Measurements from ENCODE around the gene SMIM24. TPM values are rescaled to one million over a fixed set of nuclear protein-coding genes. Genes with fewer than 3 reads are reported as not detected.
"Not testable (repeated sequence)": the region's sequence is repeated elsewhere in the genome, so short reads cannot be mapped to it uniquely, and the experiment has no call there.

The SMIM24 gene
- total RNA-seq = 1 to 10 TPM in 4 of 7 donors, not detected in 3; 1.2 to 3.0 (median 2.0) TPM
- 1 to 10 TPM in 1 of 3 donors, under 1 TPM in 2; 0.63 to 1.7 (median 0.80) TPM for polyA plus RNA-seq
- long read RNA-seq, donor 1, partial matches to known transcripts = 0 of 2 reads
- long read RNA-seq, donor 1, other reads (novel, unspliced or antisense) = 0 of 2 reads
- long read RNA-seq, donor 2, partial matches to known transcripts = 0 of 1 reads
- long read RNA-seq, donor 2, other reads (novel, unspliced or antisense) = 0 of 1 reads

GRCh38 chr19:3480383-3481091 is at the start of gene SMIM24:
Gene SMIM24 (minus strand): TSS chr19:3480525. CDS start chr19:3480463, 62 bp downstream.
- DNase-seq = no peak

DNA sequence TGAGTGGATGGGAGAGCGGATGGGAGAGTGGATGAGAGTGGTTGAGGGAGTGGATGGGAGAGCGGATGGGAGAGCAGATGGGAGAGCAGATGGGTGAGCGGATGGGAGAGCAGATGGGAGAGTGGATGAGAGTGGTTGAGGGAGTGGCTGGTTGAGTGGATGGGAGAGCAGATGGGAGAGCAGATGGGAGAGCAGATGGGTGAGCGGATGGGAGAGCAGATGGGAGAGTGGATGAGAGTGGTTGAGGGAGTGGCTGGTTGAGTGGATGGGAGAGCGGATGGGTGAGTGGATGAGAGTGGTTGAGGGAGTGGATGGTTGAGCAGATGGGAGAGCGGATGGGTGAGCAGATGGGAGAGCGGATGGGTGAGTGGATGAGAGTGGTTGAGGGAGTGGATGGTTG is 49.0 kb upstream of the SMIM24 start:
- intact Hi-C loops (cut with DNase I; ENCODE audit: low total_unique reads); H3K4me1 ChIP-seq; H3K27ac ChIP-seq; H3K4me3 ChIP-seq; H3K9me3 ChIP-seq; H3K27me3 ChIP-seq (replicated peaks in 1 of 7); DNase-seq: not testable (repeated sequence)
- WGBS, 5 donors = 94 to 99% (median 99%) methylated on average over 7 of the region's 7 CpGs
- H3K36me3 ChIP-seq = peaks cover 10 to 84% (median 72%) of the 10 kb centered on the region in 6 donors

More at GRCh38 chr19:3480383-3481091, at the start of gene SMIM24:
- Histone ChIP-seq H3K27ac (no peak within 1 kb of the TSS), H3K4me1 (peaks cover 0 to 16% (median 7%) of the 10 kb centered on the region in 6 donors), H3K4me3 (no peak within 1 kb of the TSS), H3K27me3 (replicated peaks in 1 of 7) (peaks cover 0 to 72% (median 28%) of the 10 kb centered on the region in 7 donors), H3K9me3 (no peaks in the 10 kb centered on the region), H3K36me3 (no peaks in the 10 kb centered on the region)
- 59 to 85% (median 73%) methylated on average over 16 to 27 of the region's 27 CpGs for WGBS, 5 donors
- intact Hi-C loops (cut with DNase I; ENCODE audit: low total_unique reads) = loop anchor here (5.0 kb wide), 1 partner anchor 148 kb away; no protein-coding TSS in a partner anchor
- no peak for TF ChIP-seq POLR2A (IDR thresholded peaks at IDR 0.05)
- TF ChIP-seq POLR2AphosphoS5 (IDR thresholded peaks at IDR 0.05) = no peak
- TF ChIP-seq CTCF (IDR thresholded peaks at IDR 0.05 in 8 of 11, conservative IDR thresholded peaks at IDR 0.05 in 3 of 11) = no peak

- peaks cover 10 to 84% (median 72%) of the 10 kb centered on the region in 6 donors for H3K36me3 ChIP-seq
- intact Hi-C loops (cut with DNase I; ENCODE audit: low total_unique reads) = no loop called here
- TF ChIP-seq POLR2A (IDR thresholded peaks at IDR 0.05) (no peak), POLR2AphosphoS5 (IDR thresholded peaks at IDR 0.05) (no peak), CTCF (IDR thresholded peaks at IDR 0.05 in 8 of 11, conservative IDR thresholded peaks at IDR 0.05 in 3 of 11) (no peak)
Observed at GRCh38 chr19:3528539-3529211, 48.4 kb upstream of the SMIM24 start.

DNA sequence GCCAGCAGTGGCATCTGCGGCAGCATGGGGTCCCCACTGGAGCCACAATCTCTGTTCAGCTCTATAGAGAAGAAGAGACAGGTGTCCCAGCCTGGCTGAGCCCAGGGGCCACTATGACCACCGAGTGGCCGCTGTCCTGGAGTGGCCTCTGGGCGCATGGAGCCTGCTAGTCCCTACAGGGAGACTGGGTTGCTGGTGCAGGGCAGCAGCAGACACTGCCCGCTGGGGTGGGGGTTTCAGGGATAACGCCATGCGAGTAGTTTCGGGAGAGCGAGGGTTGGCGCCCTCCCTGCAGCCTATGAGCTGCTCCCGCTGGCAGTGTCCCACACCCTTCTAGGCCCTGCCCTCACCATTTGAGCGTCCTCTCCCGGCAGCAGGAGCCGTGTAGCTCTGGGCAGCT is 47.8 kb upstream of the SMIM24 start:
- H3K27ac ChIP-seq = no peak overlapping the region
- no peak overlapping the region for H3K4me3 ChIP-seq
- H3K4me1 ChIP-seq = no peaks in the 10 kb centered on the region
- no peaks in the 10 kb centered on the region for H3K9me3 ChIP-seq
- no peak for DNase-seq
- intact Hi-C loops (cut with DNase I; ENCODE audit: low total_unique reads) = no loop called here
- H3K27me3 ChIP-seq (replicated peaks in 1 of 7) = no peaks in the 10 kb centered on the region
- TF ChIP-seq POLR2A (IDR thresholded peaks at IDR 0.05) (no peak), CTCF (IDR thresholded peaks at IDR 0.05 in 8 of 11, conservative IDR thresholded peaks at IDR 0.05 in 3 of 11) (no peak), POLR2AphosphoS5 (IDR thresholded peaks at IDR 0.05) (no peak)
- peaks cover 10 to 84% (median 72%) of the 10 kb centered on the region in 6 donors for H3K36me3 ChIP-seq
- 96 to 99% (median 97%) methylated on average over 12 to 14 of the region's 14 CpGs for WGBS, 5 donors

More at GRCh38 chr19:3528539-3529211, 48.4 kb upstream of the SMIM24 start:
- no peaks in the 10 kb centered on the region for H3K27me3 ChIP-seq (replicated peaks in 1 of 7)
- no peaks in the 10 kb centered on the region for H3K9me3 ChIP-seq
- H3K4me1 ChIP-seq = no peaks in the 10 kb centered on the region
- 91 to 99% (median 94%) methylated on average over 20 of the region's 20 CpGs for WGBS, 5 donors
- no peak overlapping the region for H3K27ac ChIP-seq
- H3K4me3 ChIP-seq = no peak overlapping the region
- no peak for DNase-seq

Measured in spleen (tissue), 13 donors.